Naive thymus-derived CD4-positive, alpha-beta T cell (primary cell): ENCODE results near the gene LPP. TPM values are rescaled to one million over a fixed set of nuclear protein-coding genes. Genes with fewer than 3 reads are reported as not detected.

Source experiments
- ATAC-seq: fragments of 150-1000 bp; cut with Tn5 transposase; 2 replicates; pipeline ENCODE4 v1.10.0; 2021; ENCODE audit warnings: mild to moderate bottlenecking, moderate library complexity
- CTCF ChIA-PET: fragments of 350-600 bp; sonication (Branson Sonifier 250); formaldehyde crosslinking; loops from one replicate; lab custom pipeline; 2021; ENCODE audit warnings: antibody characterized with exemption; lab: Charles Lee
- POLR2A ChIA-PET: fragments of 350-600 bp; sonication (Branson Sonifier 250); formaldehyde crosslinking; loops from one replicate; lab custom pipeline; 2021; ENCODE audit warnings: antibody characterized with exemption, inconsistent platforms; lab: Charles Lee
- DNase-seq, 9 donors: peaks; one replicate each; pipeline versions ENCODE4 v3.0.0 to v3.0.0-alpha.2; 2020 to 2022; ENCODE audit warnings: mixed read lengths in 1 of 9
- H3K27ac ChIP-seq: one replicate; pipeline ENCODE4 v1.7.0; 2013; ENCODE audit warnings: mild to moderate bottlenecking, low read depth, low read length, moderate library complexity
- H3K27me3 ChIP-seq, 2 donors: one replicate each; pipeline ENCODE4 v1.7.0; 2013; ENCODE audit warnings: low read length in 2 of 2, mild to moderate bottlenecking in 2 of 2, moderate library complexity in 2 of 2; ENCODE audit not compliant: control insufficient read depth in 2 of 2, insufficient read depth in 2 of 2
- H3K36me3 ChIP-seq, 3 experiments: 1 replicate in 2 of 3; 2 replicates in 1 of 3; pipeline ENCODE4 v1.7.0; 2013; ENCODE audit warnings: low read length in 3 of 3, mild to moderate bottlenecking in 3 of 3, moderate library complexity in 1 of 3; ENCODE audit not compliant: insufficient read depth in 3 of 3, control insufficient read depth in 2 of 3
- H3K4me1 ChIP-seq, 2 donors: one replicate each; pipeline ENCODE4 v1.7.0; 2013; ENCODE audit warnings: low read length in 2 of 2, mild to moderate bottlenecking in 2 of 2, moderate library complexity in 1 of 2; ENCODE audit not compliant: control insufficient read depth in 2 of 2, insufficient read depth in 2 of 2
- H3K4me3 ChIP-seq: 2 replicates; pipeline ENCODE4 v1.7.0; 2013; ENCODE audit warnings: mild to moderate bottlenecking, low read length
- H3K9me3 ChIP-seq, 3 experiments: 1 replicate in 2 of 3; 2 replicates in 1 of 3; pipeline ENCODE4 v1.7.0; 2013; ENCODE audit warnings: low read length in 3 of 3; ENCODE audit not compliant: control insufficient read depth in 2 of 3
- H3K27ac Mint-ChIP-seq, 9 donors: one replicate each; pipeline ENCODE4 v1.8.0; 2020 to 2022; ENCODE audit warnings: mixed read lengths in 9 of 9, mild to moderate bottlenecking in 8 of 9, moderate library complexity in 5 of 9, inconsistent platforms in 2 of 9
- H3K27me3 Mint-ChIP-seq, 5 donors: one replicate each; pipeline ENCODE4 v1.8.0; 2021 to 2022; ENCODE audit warnings: mixed read lengths in 5 of 5, mild to moderate bottlenecking in 1 of 5
- H3K36me3 Mint-ChIP-seq, 5 donors: one replicate each; pipeline ENCODE4 v1.8.0; 2020 to 2022; ENCODE audit warnings: mixed read lengths in 5 of 5, mild to moderate bottlenecking in 3 of 5, inconsistent platforms in 1 of 5
- H3K4me1 Mint-ChIP-seq, 7 donors: one replicate each; pipeline ENCODE4 v1.8.0; 2020 to 2022; ENCODE audit warnings: mixed read lengths in 7 of 7, mild to moderate bottlenecking in 3 of 7, inconsistent platforms in 1 of 7
- H3K4me3 Mint-ChIP-seq, 10 donors: one replicate each; pipeline ENCODE4 v1.8.0; 2020 to 2022; ENCODE audit warnings: mild to moderate bottlenecking in 10 of 10, mixed read lengths in 10 of 10, moderate library complexity in 6 of 10, inconsistent platforms in 2 of 10
- H3K9me3 Mint-ChIP-seq, 11 donors: one replicate each; pipeline ENCODE4 v1.8.0; 2020 to 2022; ENCODE audit warnings: mixed read lengths in 11 of 11, mild to moderate bottlenecking in 4 of 11, inconsistent platforms in 1 of 11, moderate library complexity in 1 of 11
- intact Hi-C, 2 donors: fragments of 100-400 bp; cut with micrococcal nuclease; formaldehyde crosslinking; loops; one replicate each; pipeline ENCODE4 v1.15.1; 2023
- polyA plus RNA-seq, 2 donors: library from polyadenylated mRNA; unstranded; fragments of 300-500 nt; fragmentation: Illumina TruSeq; gene quantifications; one replicate each; pipeline ENCODE4 v1.2.3, GENCODE V29; 2021
- total RNA-seq, 6 experiments: library from RNA in 5 of 6; stranded (reverse) in 5 of 6; gene quantifications; 1 replicate in 5 of 6; 2 replicates in 1 of 6; pipeline ENCODE4 v1.2.3 and lab custom pipeline; 2021 to 2026

The LPP gene
- total and polyA plus RNA-seq, 7 experiments from 2014 or later, result 10.3 to 95.2 (median 19.5) TPM

GRCh38 chr3:188240189-188240981 lies 86.4 kb downstream of the LPP start:
- Mint-ChIP-seq H3K27ac (no peak overlapping the region), H3K36me3 (peaks cover 6 to 28% (median 14%) of the 10 kb centered on the region in 5 donors), H3K9me3 (no peaks in the 10 kb centered on the region), H3K27me3 (no peaks in the 10 kb centered on the region), H3K4me3 (no peak overlapping the region), H3K4me1 (peaks cover 6 to 30% (median 10%) of the 10 kb centered on the region in 7 donors)
- POLR2A ChIA-PET, result interaction anchor here (0.7 kb wide), 1 partner anchor 10 kb away, joined by 3 read pairs; no protein-coding TSS in a partner anchor
- CTCF ChIA-PET, result no interaction called here
- ATAC-seq, result no peak
- H3K36me3 ChIP-seq, result no peaks in the 10 kb centered on the region
- no peaks in the 10 kb centered on the region for H3K27me3 ChIP-seq
- intact Hi-C loops, result no loop called here
- no peaks in the 10 kb centered on the region for H3K9me3 ChIP-seq
- H3K4me1 ChIP-seq, result no peaks in the 10 kb centered on the region
- DNase-seq, result no peak
- H3K27ac ChIP-seq, result no peak overlapping the region
- no peak overlapping the region for H3K4me3 ChIP-seq

GRCh38 chr3:188241072-188241471 lies 87.1 kb downstream of the LPP start:
- H3K9me3 ChIP-seq, result no peaks in the 10 kb centered on the region
- Mint-ChIP-seq H3K27me3 (no peaks in the 10 kb centered on the region), H3K36me3 (peaks cover 6 to 27% (median 16%) of the 10 kb centered on the region in 5 donors), H3K4me3 (no peak overlapping the region), H3K9me3 (no peaks in the 10 kb centered on the region), H3K4me1 (peaks cover 5 to 34% (median 9%) of the 10 kb centered on the region in 7 donors), H3K27ac (no peak overlapping the region)
- H3K4me1 ChIP-seq, result no peaks in the 10 kb centered on the region
- intact Hi-C loops, result no loop called here
- H3K27ac ChIP-seq, result no peak overlapping the region
- no peak for ATAC-seq
- no peak overlapping the region for H3K4me3 ChIP-seq
- ChIA-PET POLR2A (no interaction called here), CTCF (interaction anchor here (0.5 kb wide), 1 partner anchor 361 kb away, joined by 4 read pairs; no protein-coding TSS in a partner anchor)
- no peak for DNase-seq
- H3K27me3 ChIP-seq, result no peaks in the 10 kb centered on the region
- H3K36me3 ChIP-seq, result no peaks in the 10 kb centered on the region

- DNase-seq (no peak), ATAC-seq (no peak)
- ChIA-PET POLR2A (no interaction called here), CTCF (no interaction called here)
- no peak overlapping the region for H3K27ac ChIP-seq
- Mint-ChIP-seq H3K36me3 (peaks cover 5 to 25% (median 21%) of the 10 kb centered on the region in 5 donors), H3K27ac (no peak overlapping the region), H3K27me3 (no peaks in the 10 kb centered on the region), H3K9me3 (no peaks in the 10 kb centered on the region), H3K4me1 (peaks cover 6 to 32% (median 8%) of the 10 kb centered on the region in 7 donors), H3K4me3 (no peak overlapping the region)
- H3K36me3 ChIP-seq, result no peaks in the 10 kb centered on the region
- no peaks in the 10 kb centered on the region for H3K4me1 ChIP-seq
- no peaks in the 10 kb centered on the region for H3K27me3 ChIP-seq
- intact Hi-C loops, result no loop called here
- no peak overlapping the region for H3K4me3 ChIP-seq
- H3K9me3 ChIP-seq, result no peaks in the 10 kb centered on the region
These were observed 87.9 kb downstream of the LPP start for GRCh38 chr3:188241883-188242282.

GRCh38 chr3:188242436-188243123 lies 88.6 kb downstream of the LPP start:
- H3K4me3 Mint-ChIP-seq, result no peak overlapping the region
- peaks cover 0 to 25% (median 7%) of the 10 kb centered on the region in 7 donors for H3K4me1 Mint-ChIP-seq
- ATAC-seq, result no peak
- POLR2A ChIA-PET, result no interaction called here
- H3K36me3 ChIP-seq, result no peaks in the 10 kb centered on the region
- DNase-seq, result no peak
- no peaks in the 10 kb centered on the region for H3K9me3 Mint-ChIP-seq
- H3K4me1 ChIP-seq, result no peaks in the 10 kb centered on the region
- no peaks in the 10 kb centered on the region for H3K27me3 ChIP-seq
- CTCF ChIA-PET, result no interaction called here
- intact Hi-C loops, result no loop called here
- H3K27ac Mint-ChIP-seq, result peak overlapping the region in 2 of 9 donors; percentile 22 to 28
- no peaks in the 10 kb centered on the region for H3K9me3 ChIP-seq
- H3K27ac ChIP-seq, result no peak overlapping the region
- H3K36me3 Mint-ChIP-seq, result peaks cover 5 to 25% (median 16%) of the 10 kb centered on the region in 5 donors
- H3K4me3 ChIP-seq, result no peak overlapping the region
- H3K27me3 Mint-ChIP-seq, result no peaks in the 10 kb centered on the region

DNA sequence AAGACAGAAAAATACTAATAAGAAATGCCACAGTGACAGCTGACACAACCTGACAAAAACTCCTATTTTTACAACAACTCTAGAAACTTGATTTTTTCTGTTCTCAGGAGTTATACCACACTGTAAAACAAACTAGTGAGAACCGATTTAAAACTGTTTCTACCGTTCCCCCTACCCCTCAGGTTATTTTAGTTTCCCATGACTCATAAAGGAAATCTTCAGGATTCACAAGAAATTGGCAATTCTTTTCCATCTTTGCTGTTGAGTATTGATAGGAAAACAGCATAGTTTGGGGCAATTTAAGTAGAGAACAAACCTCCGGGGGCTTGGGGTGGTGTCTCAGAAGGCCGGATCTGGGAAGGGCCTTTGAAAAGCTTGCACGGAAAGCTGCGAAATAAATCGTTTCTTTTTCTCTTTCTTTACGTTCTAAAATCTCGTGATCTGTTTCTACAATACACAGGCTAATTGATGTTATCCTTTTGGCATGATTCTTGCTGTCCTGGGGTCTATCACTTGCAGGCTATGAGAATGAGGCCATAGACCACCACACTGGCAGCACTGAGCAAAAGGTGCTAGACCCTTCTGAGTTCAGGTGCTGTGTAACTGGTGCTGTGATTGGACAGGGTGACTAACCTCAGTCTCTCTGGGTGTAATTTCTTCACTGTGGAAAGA lies 89.3 kb downstream of the LPP start:
- Histone ChIP-seq H3K4me1 (no peaks in the 10 kb centered on the region), H3K36me3 (no peaks in the 10 kb centered on the region), H3K27me3 (no peaks in the 10 kb centered on the region), H3K9me3 (no peaks in the 10 kb centered on the region), H3K27ac (no peak overlapping the region), H3K4me3 (no peak overlapping the region)
- H3K27ac Mint-ChIP-seq, result no peak overlapping the region
- CTCF ChIA-PET, result no interaction called here
- H3K4me1 Mint-ChIP-seq, result peaks cover 0 to 22% (median 3%) of the 10 kb centered on the region in 7 donors
- no peaks in the 10 kb centered on the region for H3K9me3 Mint-ChIP-seq
- POLR2A ChIA-PET, result no interaction called here
- peaks cover 5 to 25% (median 13%) of the 10 kb centered on the region in 5 donors for H3K36me3 Mint-ChIP-seq
- no peak overlapping the region for H3K4me3 Mint-ChIP-seq
- H3K27me3 Mint-ChIP-seq, result no peaks in the 10 kb centered on the region
- DNase-seq, result no peak
- ATAC-seq, result no peak
- intact Hi-C loops, result no loop called here

- Histone ChIP-seq H3K4me1 (no peaks in the 10 kb centered on the region), H3K9me3 (no peaks in the 10 kb centered on the region), H3K36me3 (no peaks in the 10 kb centered on the region), H3K27me3 (no peaks in the 10 kb centered on the region), H3K4me3 (no peak overlapping the region), H3K27ac (no peak overlapping the region)
- intact Hi-C loops, result no loop called here
- ATAC-seq (no peak), DNase-seq (no peak)
- POLR2A ChIA-PET, result no interaction called here
- Mint-ChIP-seq H3K27me3 (no peaks in the 10 kb centered on the region), H3K4me1 (peaks cover 0 to 20% (median 2%) of the 10 kb centered on the region in 7 donors), H3K9me3 (peaks cover 0 to 1% (median 0%) of the 10 kb centered on the region in 11 donors), H3K36me3 (peaks cover 5 to 27% (median 14%) of the 10 kb centered on the region in 5 donors), H3K4me3 (no peak overlapping the region), H3K27ac (no peak overlapping the region)
- CTCF ChIA-PET, result no interaction called here
These were observed 90.5 kb downstream of the LPP start for GRCh38 chr3:188244395-188244861.
